PC-9 (cell line): Measurements from ENCODE around the gene MYO1E. TPM values are rescaled to one million over a fixed set of nuclear protein-coding genes. Genes with fewer than 3 reads are reported as not detected.

Experiments
- BruUV-seq: library from RNA; stranded (reverse); fragments of 400-500 nt; replicated peaks from 2 replicates; lab custom pipeline; 2021; lab: Mats Ljungman, UMichigan
- CTCF ChIA-PET: fragments of 300-600 bp; sonication (Branson Sonifier 250); formaldehyde crosslinking; loops from one replicate; lab custom pipeline; 2022; ENCODE audit warnings: antibody characterized with exemption; lab: Charles Lee
- POLR2A ChIA-PET: fragments of 300-600 bp; sonication (Branson Sonifier 250); formaldehyde crosslinking; loops from one replicate; lab custom pipeline; 2022; ENCODE audit warnings: antibody characterized with exemption; ENCODE audit not compliant: unreplicated experiment; lab: Charles Lee
- DNase-seq, 2 experiments: peaks; one replicate each; pipeline versions ENCODE4 v3.0.0 to v3.0.0-alpha.2; 2015 to 2022; ENCODE audit warnings: mixed read lengths in 1 of 2
- H2AFZ ChIP-seq: fragments of 200-600 bp; sonication (generic); 2 replicates; pipeline ENCODE4 v1.8.1; 2017; ENCODE audit warnings: antibody characterized with exemption
- H3F3A ChIP-seq: fragments of 200-600 bp; sonication (generic); 2 replicates; pipeline ENCODE4 v1.8.1; 2017; ENCODE audit warnings: antibody characterized with exemption, mild to moderate bottlenecking, low read depth; ENCODE audit not compliant: insufficient read depth
- H3K27ac ChIP-seq: fragments of 200-600 bp; sonication (generic); 2 replicates; pipeline ENCODE4 v1.6.1; 2016; ENCODE audit warnings: mixed run types
- H3K27me3 ChIP-seq: fragments of 200-600 bp; sonication (generic); 2 replicates; pipeline ENCODE4 v1.6.1; 2016; ENCODE audit warnings: low read depth, mixed run types; ENCODE audit not compliant: insufficient read depth
- H3K36me3 ChIP-seq: fragments of 200-600 bp; sonication (generic); 2 replicates; pipeline ENCODE4 v1.6.1; 2016; ENCODE audit warnings: low read depth, mixed run types
- H3K4me1 ChIP-seq: fragments of 200-600 bp; sonication (generic); replicated peaks from 2 replicates; pipeline ENCODE4 v1.6.1; 2016; ENCODE audit warnings: mixed run types; ENCODE audit not compliant: insufficient read depth
- H3K4me2 ChIP-seq: fragments of 200-600 bp; sonication (generic); 2 replicates; pipeline ENCODE4 v1.6.1; 2017; ENCODE audit warnings: mixed run types
- H3K4me3 ChIP-seq: fragments of 200-600 bp; sonication (generic); 2 replicates; pipeline ENCODE4 v1.6.1; 2016; ENCODE audit warnings: mixed run types
- H3K79me2 ChIP-seq: fragments of 200-600 bp; sonication (generic); 2 replicates; pipeline ENCODE4 v1.6.1; 2017; ENCODE audit warnings: low read depth, mixed run types
- H3K9me2 ChIP-seq: fragments of 200-600 bp; sonication (generic); 2 replicates; pipeline ENCODE4 v1.8.1; 2017; ENCODE audit warnings: mild to moderate bottlenecking; ENCODE audit not compliant: insufficient read depth
- H3K9me3 ChIP-seq: fragments of 200-600 bp; sonication (generic); 2 replicates; pipeline ENCODE4 v1.8.1; 2016; ENCODE audit warnings: low read depth; ENCODE audit not compliant: insufficient read depth
- H4K20me1 ChIP-seq: fragments of 200-600 bp; sonication (generic); 2 replicates; pipeline ENCODE4 v1.8.1; 2017; ENCODE audit not compliant: insufficient read depth
- CTCF ChIP-seq: fragments of 200-600 bp; sonication (generic); conservative IDR thresholded peaks from 2 replicates; pipeline ENCODE4 v1.6.1; 2017; ENCODE audit warnings: mixed run types, antibody characterized with exemption, mild to moderate bottlenecking, moderate library complexity
- EZH2 ChIP-seq: fragments of 200-600 bp; sonication (generic); IDR thresholded peaks from 2 replicates; pipeline ENCODE4 v1.8.0; 2017; ENCODE audit warnings: antibody characterized with exemption, low read depth
- intact Hi-C: fragments of 100-400 bp; cut with micrococcal nuclease; formaldehyde crosslinking; loops from one replicate; pipeline ENCODE4 v1.10.0; 2022; ENCODE audit not compliant: unreplicated experiment
- microRNA-seq: library from miRNA; unstranded; fragments of <30 nt; microRNA quantifications from one replicate; pipeline ENCODE4 v1.2.0, GENCODE V29; 2021; ENCODE audit warnings: borderline number of aligned reads, borderline replicate concordance
- total RNA-seq: library from RNA; stranded (reverse); gene quantifications from 2 replicates; pipeline ENCODE4 v1.2.3, GENCODE V29; 2021

MYO1E gene
- total RNA-seq, 1 experiment from 2014 or later: 156 TPM

- Histone ChIP-seq H3K4me3 (no peak overlapping the region), H3K79me2 (no peaks in the 10 kb centered on the region), H3K4me2 (no peak overlapping the region), H3K36me3 (0 out of 2 replicates have a peak, but pooled peaks cover 8% of the 10 kb centered on the region), H4K20me1 (no peaks in the 10 kb centered on the region), H3K27me3 (no peaks in the 10 kb centered on the region), H3K9me2 (no peaks in the 10 kb centered on the region), H3K4me1 (no peaks in the 10 kb centered on the region), H3F3A (no peaks in the 10 kb centered on the region), H3K9me3 (no peaks in the 10 kb centered on the region), H2AFZ (no peak overlapping the region), H3K27ac (no peak overlapping the region)
- ChIA-PET CTCF (interaction anchor here (0.6 kb wide), 1 partner anchor 46 kb away, joined by 4 read pairs; no protein-coding TSS in a partner anchor), POLR2A (no interaction called here)
- intact Hi-C loops: no loop called here
- no peak for DNase-seq
- no TSS peak for BruUV-seq
- TF ChIP-seq EZH2 (no peak), CTCF (no peak)
Measured at GRCh38 chr15:59087731-59088130, 284.9 kb downstream of the MYO1E start.

Small RNA genes within 50 kb of the gene (microRNA-seq; reads per million reads assigned to microRNA genes)
- gene MIR2116: 8.8 reads per million, percentile 13 among the genes with 10 or more reads in this experiment

Other genes with a start within 250 kb of the MYO1E start
- not detected in 2 replicates for gene LDHAL6B, start 166.0 kb downstream of the MYO1E start, total RNA-seq
- gene FAM81A, start 65.3 kb upstream of the MYO1E start, total RNA-seq: 7.0 TPM in 2 replicates
- 0.52 and 0.80 TPM in 2 replicates for gene GCNT3, start 238.9 kb upstream of the MYO1E start, total RNA-seq